CD1c-positive myeloid dendritic cell (primary cell): ENCODE data around the gene LIF.

Source experiments
- DNase-seq: peaks from one replicate; pipeline ENCODE4 v3.0.0-alpha.2; 2016; ENCODE audit errors: extremely low spot score

Gene LIF

DNA sequence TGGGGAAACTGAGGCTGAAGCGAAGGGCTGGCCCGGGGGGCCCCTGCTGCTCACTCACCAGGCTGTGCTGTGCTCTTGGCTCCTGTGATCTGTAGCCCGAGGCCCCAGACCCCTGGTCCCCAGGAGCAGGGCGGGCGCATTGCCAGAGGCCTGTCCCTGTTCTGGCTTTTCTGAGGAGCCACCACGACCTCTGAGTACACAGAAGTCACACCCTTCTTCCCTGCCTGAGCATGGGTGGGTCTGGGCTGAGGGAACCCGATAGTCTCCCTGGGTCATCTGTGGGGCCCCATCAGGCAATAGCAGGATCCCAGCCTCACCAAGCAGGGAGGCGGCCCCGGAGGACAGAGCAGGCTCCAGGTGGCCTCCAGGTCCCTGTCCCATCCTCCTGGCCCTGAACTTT is 37.6 kb upstream of the LIF start:
- no peak for DNase-seq

- no peak for DNase-seq
These were observed 36.8 kb upstream of the LIF start for GRCh38 chr22:30283342-30283741.

DNA sequence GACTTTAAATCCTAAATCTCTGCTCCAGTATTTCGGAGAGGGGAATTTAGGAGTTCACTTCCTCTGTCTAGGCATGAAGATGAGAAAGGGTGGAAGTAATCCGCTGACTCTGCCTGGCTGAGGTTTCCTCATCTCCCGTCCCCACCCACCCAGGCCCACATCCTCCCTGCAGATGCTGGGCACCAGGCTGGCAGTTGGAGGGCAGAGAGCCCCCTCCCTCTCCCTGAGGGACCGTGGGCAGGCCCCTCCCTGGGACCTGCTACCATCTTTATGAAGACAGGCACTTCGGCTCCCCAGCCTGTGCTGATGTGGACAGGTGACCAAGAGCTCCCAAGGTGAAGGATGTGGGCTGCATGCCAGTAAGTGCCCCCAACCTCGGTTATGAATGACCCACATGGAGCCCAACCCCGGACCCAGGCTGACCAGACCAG is 36.1 kb upstream of the LIF start:
- peak; percentile 82 for DNase-seq

- DNase-seq = no peak
These were observed 33.9 kb upstream of the LIF start for GRCh38 chr22:30280505-30280904.

DNA sequence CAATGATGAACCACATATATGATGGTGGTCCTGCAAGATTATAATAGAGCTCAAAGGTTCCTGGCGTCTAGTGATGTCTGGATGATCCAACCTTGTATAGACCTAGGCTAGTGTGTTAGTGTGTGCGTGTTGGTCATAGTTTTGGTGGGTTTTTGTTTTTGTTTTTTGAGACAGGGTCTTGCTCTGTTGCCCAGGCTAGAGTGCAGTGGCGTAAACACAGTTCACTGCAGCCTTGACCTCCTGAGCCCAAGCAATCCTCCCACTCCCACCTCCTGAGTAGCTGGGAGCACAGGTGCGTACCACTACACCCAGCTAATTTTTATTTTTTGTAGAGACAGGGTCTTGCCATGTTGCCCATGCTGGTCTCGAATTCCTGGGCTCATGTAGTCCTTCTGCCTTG is 33.4 kb upstream of the LIF start:
- no peak for DNase-seq

GRCh38 chr22:30279046-30279788 is 32.7 kb upstream of the LIF start:
- DNase-seq = peak; percentile 95

- peak; percentile 64 for DNase-seq
These were observed 31.2 kb upstream of the LIF start for GRCh38 chr22:30277547-30278344.

GRCh38 chr22:30276039-30276438 is 29.5 kb upstream of the LIF start:
- DNase-seq = no peak

DNA sequence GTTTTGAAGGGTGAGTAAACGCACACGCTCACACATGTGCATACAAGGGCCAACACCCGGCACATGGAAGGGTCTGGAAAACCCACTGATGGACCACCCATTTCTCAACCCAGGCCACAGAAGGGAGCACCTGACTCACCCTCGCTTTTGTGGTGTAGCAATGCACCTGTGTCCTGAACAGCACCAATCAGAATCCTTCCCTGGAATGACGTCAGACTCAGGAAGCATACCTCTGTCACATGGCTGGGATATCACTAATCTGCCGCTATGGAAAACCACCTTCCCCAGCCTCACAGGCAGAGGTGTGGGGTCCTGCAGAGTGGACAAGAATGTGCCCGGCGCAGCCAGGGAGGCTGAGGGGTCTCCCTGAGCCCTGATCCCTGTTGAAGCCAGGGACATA is 29.1 kb upstream of the LIF start:
- no peak for DNase-seq

DNA sequence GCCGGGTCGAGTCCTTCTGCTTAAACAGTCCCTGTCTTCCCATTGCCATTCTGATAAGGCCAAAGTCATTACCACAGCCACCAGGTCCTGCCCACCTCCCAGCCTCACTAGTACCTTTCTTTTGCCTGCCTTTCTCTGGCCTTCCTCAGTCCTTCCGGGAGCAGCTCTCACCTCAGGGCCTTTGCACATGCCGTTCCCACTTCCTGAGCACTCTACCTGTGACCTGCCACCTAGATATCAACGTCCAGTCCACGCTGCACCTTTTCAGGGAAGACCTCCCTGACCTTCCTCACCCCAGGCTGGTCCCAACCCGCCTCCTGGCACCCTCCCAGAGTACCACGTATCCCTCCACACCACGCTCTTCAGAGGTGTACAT is 27.9 kb upstream of the LIF start:
- DNase-seq = no peak

DNA sequence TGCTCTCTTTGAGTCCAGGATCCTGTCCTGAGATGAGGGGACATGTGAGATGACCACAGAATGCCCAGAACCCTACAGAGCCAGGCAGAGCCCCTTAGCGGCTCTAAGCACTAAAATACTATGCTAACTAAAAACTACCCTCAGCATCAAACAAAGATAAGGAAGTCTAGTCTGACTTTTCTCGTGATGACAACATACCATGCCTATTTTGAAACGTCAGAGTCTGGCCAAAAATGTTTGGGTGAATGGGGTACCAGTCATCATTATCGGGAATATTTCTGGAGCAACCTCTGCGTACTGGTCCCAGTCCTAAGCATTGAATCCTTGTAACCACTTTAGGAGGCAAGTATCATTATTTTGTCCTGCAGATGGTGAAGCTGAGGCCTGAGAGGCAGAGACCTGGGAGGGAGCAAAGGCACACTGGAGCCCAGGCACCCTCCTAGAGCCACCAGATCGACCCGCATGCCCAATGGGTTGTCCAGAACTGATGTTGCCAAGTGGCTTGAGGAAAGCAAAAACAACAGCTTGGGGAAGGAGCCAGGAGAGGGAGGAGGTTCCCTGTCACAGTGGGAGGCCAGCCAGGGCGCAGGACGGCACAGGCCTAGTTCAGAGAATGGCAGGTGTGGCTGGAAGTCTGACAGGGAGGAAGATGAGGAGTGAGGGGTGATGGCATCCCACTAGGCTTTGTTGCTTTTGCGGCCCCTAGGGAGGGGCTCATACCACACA is 27.3 kb upstream of the LIF start:
- DNase-seq = peak; percentile 47

DNA sequence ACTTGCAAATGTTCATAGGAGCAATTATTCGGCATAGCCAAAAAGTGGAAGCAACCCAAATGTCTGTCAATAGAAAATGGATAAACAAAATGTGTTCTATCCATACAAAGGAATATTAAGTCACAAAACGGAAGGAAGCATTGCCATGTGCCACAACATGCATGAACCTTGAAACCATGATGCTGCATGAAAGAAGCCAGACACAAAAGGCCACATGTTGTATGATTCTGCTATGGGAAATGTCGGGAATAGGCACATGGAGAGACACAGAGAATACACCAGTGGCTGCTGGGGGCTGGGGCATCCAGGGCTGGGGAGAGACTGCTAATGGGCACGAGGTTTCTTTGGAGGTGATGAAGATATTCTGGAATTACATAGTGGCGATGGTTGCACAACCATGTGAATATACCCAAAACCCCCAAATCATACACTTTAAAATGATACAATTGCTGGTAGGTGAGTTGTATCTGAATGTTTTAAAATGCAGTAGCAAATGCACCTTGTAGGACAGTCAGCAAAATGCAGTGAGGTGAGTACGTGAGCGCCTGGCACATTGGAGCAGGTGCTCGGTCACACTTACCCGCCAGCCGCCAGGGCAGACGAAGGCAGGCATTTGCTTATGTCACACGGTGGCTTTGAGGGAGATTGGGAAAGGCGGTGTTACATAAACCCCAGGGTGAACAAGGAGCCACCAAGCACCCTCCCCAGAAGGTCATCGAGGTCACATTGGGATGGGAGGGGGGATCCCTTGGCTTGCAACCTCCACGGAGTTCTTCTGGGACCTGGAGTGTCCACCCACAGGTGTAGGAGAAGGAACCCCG is 26.4 kb upstream of the LIF start:
- no peak for DNase-seq

DNA sequence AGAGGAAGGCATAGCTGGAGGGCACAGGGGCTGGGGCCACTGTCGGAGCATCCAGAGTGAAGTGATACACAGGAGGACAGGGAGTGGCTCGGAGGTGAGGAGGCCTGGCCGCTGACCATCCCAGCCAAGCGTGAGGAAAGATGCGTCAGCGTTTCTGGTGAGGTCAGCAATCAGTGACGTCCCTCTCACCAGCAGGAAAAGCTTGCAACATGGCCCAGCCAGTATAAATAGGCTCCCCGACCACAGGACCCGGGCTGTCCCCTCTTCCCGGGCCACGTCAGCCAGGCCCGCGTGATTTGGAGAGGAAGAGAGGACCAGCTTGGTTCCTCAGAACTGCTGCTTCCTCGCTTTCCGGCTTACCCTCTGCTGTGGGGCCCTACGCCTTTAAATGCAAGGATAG is 24.3 kb upstream of the LIF start:
- DNase-seq = peak; percentile 98

DNA sequence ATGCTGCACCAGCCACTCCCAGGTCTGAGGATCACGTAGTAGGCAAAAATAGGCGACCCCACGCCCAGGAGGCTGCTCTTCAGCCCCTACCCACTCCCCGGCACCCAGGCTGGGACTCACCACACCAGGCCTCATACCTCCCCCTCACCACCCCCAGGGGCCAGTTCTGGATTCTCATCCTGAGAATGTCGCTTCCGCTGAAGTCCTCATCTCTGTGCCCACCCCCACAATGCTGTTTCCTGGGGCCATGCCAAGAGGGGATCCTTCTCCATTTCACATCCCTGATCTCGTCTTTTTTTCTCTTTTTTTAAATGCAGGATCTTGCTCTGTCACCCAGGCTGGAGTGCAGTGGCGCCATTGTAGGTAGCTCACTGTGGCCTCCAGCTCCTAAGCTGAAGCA is 21.8 kb upstream of the LIF start:
- peak; percentile 91 for DNase-seq

DNA sequence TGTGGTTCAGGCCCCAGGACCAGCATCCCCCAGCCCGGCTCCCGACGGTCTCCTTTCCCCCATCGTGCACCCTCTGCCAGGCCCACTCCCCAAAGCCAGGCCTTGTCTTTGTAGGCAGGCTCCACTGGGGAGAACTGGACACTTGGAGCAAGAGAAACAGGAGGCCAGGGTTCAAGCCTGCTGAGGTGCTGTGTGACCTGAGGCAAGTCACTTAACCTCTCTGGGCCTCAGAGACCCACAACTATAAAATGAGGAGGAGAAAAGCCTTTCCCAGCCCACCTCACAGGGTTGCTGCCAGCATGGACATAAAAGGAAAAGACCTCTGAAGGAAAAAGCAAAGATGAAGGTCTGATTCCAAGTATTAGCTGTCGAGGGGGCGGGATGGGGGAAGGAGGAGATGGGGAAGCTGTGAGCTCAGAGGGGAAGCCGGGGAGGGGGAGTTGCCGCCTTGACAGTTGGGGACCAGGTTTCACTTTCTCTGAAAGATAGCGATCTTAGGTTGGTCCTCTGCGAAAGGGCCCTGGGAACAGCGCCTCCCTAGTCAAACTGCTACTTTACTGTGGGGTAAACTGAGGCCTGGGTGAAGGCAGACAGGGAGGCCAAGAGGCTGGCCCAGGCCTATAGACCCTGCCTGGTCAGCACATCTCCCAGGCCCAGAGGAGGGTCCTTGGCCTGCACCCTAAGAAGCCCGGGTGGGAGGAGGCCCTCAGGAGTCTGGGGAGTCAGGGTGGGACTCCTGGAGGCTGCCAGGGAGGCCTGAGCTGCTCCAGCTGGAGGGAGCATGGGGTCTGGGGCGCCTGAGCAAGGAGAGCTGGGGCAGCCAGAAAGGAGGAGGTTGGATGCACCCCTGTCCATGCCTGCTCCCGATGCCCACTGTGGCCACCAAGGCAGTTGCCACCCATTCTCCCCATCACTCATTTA is 21.1 kb upstream of the LIF start:
- DNase-seq = peak; percentile 84

DNA sequence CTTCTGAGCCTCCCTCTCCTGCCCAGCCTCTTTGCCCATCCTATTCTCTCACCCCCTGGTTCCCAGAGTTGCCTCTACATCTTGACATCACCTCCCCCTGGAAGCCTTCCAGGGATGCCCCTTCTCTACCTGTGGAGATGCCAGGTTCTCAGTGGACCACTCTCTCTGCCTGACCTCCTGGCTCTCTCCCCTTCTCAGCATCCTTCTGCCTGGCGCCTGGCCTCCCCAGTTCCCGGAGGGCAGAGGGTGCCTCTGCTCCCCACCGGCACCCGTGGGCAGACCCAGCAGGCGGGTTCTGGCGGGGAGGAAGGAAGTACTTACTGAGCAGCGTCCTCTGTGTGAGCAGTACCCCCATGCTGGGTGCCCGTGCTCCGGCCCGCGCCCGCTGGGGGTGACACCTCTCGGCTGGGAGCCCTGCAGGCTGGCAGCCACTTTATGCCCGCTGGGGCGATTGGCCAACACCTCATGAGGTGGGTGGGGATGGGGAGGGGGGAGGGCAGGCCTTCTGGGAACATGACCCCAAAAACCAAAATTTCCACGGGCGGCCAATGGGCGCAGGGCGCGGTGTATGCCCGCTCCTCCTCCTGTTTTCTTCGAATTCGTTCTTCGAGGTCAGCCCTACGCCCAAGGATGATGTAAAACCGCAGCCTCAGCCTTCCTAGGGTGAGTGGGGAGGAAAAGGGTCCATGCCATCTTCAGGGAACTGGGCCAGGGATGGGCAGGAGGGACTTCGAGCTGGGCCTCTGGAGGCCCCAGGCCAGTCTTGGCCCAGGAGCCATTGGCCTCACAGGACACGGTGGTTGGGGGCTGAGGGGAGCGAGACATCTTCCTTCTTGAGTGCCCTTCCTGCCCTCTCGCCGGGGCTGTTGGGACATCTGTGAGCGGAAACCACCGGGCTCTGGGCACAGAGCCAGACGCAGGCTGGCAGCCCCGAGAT is 20.2 kb upstream of the LIF start, which contains the start of gene OSM:
Gene OSM, minus strand, starts transcription at position 407 of the 937 bp plus-strand sequence. Its CDS starts 52 bp downstream, at position 355.
- DNase-seq = peak; percentile 90

GRCh38 chr22:30265823-30266444 is 19.4 kb upstream of the LIF start:
- peak; percentile 79 for DNase-seq

GRCh38 chr22:30265131-30265720 is 18.7 kb upstream of the LIF start:
- no peak for DNase-seq

DNA sequence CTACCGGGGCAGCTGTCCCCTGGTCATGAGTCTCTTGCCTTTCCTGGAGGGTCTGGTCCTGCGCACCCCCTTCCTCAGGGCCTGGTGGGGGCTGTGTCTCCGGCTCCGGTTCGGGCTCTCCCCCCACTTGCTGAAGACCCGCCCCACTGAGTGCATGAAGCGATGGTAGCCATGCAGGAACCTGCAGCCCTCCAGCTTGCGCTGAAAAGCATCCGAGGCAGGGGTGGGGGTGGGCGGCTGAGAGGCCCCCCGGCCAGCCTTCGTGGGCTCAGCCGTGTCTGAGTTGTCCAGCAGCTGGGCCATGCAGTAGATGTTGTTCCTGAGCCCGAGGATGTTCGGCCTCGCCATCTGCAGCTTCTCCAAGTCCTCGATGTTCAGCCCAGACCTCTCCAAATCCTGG is 17.3 kb upstream of the LIF start:
- no peak for DNase-seq
